DMS 273 treated with DMSO at 0.1 percent for 48 hours (cell line): ENCODE data around the gene ICAM2.
"Not testable (repeated sequence)": the region's sequence is repeated elsewhere in the genome, so short reads cannot be mapped to it uniquely, and the experiment has no call there.

Experiments used
- DNase-seq: peaks from one replicate; lab custom pipeline; 2025; lab: John Stamatoyannopoulos, UW

ICAM2 gene

DNA sequence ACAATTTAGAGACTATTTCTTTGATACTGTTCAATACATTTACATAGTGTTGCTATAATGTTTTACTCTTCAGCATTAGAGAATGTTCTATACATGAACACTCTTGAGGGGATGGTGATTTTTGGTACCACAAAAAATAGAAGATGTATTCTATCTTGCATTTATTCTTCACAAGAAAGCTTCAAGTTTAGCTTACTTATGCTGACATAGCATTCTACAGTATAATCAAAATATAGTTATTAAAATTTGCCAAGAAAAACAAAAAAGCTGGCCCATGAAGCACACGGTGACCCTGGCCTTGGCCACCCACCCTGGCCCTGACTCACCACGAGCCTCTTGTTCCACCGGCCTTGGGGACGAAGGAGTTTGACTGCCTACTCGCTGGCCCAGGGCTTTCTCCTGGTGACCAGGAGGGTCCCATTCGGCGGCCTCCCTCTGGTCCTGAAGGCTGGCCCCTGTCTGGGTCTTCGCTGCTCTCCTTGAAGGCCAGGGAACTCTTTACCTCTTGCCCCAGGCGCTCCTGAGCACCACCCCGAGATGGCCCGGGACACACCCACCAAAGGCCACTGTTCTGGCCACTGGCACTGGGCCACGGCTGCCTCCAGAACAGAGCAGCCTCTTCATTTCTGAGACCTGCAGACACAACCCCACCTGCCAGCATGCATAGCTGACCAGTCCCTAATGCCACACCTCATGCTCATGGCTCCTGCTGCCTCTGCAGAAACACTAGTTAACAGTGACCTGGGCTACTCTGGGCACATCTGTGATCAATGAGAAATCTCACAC lies 22.5 kb upstream of the ICAM2 start:
- no peak for DNase-seq

DNA sequence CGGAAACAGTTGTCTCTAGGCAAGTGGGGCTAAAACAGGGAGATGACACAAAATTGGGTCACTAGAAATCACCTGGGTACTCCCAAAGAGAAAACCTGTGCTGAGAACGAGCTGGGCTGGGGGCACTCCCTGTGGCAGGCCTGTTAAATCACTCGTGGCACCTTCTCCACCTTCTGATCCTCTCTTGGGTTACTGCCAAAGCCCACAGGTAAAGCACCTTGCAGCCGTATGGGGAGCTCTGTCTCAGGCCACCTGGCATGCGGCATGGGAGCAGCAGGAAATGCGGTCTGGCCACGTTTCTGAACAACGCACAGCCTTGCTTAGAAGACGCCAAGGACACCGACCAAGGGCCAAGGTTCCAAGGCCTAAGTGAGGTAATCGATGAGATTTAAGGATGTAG lies 21.5 kb upstream of the ICAM2 start:
- no peak for DNase-seq

DNA sequence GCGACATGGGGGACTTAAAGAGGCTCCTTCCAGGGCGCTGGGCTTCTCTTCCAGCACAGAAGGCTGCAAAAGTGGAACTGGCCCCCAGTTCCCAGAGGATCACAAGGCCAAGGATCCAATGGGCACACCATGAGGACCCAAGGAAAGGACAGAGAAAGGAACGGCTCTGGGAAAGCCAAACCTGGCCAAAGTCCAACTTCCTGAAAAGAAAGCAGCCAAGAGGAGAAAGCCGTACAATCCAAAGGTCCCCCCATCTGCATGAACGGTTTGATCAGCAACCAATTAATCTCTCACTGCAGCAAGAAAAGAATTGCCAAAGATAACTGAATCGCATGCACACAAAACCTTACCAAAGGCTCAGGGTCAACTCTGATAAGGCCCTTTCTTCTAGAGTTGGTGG lies 19.8 kb upstream of the ICAM2 start:
- no peak for DNase-seq

DNA sequence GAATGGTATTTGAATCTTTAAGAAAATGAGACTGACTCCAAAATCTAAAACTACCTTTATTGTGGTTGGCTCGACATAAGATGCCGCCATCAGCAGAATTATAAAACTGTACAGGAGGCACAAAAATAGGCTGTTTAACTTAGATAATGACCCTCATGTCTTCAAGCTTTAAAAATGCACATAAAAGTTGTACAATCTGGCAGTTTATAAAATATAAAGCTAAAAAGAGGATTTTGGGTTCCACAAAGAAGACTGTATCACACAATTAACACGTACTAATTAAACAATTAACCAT lies 18.6 kb upstream of the ICAM2 start:
- no peak for DNase-seq

DNA sequence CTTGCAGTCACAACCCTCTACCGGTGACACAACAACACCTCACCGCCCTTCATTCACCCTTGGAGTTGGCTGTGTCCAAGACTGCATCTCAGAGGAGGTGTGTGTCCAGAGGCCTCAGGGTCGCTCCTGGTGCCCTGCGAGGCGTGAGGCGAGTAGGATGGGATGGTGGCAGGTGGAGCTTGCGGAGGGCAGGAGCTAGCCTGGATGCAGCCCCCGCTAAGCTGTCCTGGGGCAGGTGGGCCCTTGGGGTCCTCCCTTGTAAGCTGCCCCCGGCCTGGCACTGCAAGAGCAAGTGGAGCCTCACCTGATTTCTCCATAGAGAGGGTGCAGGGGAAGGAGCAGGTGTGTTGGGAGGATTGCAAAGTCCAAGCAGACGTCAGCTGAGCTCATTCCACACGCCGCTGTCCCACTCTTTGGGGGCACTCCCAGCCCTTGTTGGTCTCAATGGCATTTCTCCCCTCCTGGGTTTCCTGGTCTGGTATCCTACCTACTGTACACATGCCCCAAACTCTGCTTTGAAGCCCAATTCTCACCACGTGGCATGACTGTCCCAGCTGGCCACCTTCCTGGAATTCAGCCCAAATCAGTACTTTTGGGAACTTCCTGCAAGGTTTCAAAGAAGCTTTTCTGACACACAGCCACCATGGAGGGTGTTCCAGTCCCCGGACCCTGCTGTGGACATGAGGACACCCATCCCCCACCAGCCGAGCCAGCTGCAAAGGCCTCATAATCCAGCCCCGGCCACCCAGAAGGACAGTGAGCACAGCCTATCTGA lies 18.1 kb upstream of the ICAM2 start:
- no peak for DNase-seq

DNA sequence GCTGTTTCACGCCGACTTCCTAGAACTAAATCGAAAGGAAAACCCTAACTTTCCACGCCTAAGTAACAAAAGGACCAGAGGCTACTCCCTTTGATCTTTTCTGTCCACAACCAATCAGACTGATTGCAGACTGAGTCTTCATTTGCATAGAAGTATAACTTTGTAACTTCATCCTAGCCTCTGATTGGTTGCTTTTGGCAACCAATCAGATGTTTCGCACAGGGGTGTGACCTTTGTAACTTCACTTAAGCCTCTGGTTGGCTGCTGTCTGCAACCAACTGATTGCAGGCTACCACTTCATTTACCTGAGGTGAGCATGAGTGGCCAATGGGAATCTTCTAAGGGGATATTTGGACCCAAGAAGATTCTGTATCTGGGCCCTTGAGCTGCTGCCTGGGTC lies 17.4 kb upstream of the ICAM2 start:
- DNase-seq: no peak

DNA sequence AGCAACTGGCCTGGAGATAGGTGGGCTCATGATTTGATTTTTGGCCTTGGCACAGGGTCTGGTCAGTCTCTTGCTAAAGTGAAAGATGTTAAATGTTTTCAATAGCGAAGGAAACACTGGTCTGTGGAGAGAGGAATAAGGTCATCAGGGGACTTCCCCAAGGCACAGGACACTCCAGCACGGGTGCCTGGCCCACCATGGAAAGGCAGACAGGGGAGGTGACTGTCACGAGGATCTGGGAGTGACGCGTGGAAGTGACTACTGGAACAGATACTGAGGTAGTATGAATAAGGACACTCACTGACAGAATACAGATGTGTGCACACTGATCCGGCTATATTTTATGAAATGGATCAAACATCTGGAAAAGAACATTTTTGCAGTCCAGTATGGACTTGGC lies 16.7 kb upstream of the ICAM2 start:
- DNase-seq: no peak

DNA sequence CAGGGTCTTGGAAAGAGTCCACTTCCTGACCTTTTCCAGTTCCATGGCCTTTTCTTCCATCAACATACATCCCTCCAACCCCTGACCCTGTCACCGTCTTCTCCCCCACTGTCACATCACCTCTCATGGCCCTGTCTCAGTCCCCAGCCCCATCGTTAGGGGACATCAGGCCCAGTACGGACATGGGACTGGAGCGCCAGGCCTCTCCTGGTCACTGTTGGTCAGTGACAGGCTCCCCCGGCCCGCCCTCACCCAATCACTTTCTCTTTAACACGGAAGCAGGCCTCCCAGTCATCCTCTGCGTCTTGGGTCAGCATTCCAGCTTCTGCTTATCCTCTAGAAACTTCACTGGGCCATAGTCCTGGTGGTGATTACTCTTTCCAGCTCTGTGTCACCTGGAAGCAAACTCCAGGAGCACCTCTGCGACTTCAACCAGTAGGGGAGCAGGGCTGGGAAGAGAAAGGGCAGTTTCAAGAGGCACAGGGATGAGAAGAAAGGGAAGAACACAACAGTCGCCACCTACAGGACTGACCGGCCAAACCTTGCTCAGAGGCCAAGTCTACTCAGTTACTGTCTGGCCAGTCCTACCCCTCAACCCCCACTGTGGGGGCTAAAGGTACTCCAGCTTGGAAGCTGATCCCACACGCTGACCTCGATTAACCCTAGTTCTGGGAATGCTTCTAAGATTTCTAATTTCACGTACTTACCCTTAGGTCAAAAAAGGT lies 15.9 kb upstream of the ICAM2 start:
- no peak for DNase-seq

DNA sequence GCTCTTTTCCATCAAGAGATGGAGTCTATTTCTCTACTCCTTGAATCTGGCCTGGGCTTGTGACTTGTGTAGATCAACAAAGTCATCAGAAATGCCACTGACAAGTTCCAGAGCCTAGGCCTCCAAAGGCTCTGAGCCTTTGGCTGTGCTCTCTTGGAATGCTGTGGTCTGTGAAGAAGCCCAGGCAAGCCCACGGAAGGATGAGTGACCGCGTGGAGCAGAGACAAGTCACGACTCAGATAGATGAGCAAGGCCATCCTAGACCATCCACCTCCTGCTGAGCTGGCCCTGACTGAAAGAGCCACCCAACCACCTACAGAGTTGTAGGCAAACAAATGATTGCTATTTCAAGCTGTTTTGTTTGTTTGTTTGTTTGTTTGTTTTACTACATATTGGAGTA lies 11.6 kb upstream of the ICAM2 start:
- DNase-seq: no peak

DNA sequence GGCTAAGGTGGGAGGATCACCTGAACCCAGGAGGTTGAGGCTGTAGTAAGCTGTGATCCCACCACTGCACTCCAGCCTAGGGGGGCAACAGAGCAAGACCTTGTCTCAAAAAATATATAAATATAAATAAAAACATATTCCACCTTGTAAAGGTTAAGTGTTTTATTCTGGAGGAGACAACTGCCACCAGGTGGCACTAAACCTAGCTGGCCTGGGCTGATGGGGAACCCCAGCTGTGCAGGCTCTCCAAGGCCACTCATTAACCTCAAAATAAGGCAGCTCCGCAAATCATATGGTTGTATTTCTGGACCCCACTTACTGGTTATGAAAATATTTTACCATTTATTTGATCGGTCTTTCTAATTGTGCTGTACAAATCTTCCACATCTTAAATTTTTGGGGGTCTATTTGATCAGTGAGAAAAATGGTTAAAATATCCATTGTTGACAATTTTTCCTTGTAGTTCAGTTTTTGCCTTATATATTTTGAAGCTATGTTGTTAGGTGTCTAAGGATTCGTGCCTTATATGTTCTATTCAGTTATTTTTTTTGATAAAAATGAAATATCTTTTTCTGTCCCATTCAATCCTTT lies 8.5 kb upstream of the ICAM2 start:
- DNase-seq: peak; percentile 4

DNA sequence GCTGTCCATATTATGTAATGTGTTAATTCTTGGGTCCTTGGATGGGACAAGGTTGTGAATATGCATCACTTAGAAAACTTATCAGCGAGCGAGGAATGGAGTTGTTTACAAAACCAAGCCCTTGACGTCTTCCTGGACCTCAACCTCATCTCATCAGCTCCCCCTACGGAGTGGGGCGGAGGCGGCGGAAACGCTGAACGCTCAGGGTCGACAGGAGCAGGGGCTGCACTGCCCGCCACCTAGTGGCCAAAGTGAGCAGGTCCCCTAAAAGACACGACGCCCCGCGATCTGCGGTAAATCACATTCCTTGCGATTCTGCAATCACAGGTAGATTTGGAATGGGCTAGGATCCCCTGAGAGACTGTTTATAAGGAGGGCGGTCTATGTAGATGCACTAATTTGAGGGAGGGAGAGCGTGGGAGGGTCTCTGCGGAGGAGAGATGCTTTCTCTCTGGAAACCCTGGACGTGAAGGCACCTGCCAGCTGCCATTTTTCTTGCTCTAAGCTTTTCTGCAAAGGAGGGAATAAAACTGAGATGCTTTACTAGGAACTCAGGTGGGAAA lies 5.4 kb upstream of the ICAM2 start:
- DNase-seq: peak; percentile 4

DNA sequence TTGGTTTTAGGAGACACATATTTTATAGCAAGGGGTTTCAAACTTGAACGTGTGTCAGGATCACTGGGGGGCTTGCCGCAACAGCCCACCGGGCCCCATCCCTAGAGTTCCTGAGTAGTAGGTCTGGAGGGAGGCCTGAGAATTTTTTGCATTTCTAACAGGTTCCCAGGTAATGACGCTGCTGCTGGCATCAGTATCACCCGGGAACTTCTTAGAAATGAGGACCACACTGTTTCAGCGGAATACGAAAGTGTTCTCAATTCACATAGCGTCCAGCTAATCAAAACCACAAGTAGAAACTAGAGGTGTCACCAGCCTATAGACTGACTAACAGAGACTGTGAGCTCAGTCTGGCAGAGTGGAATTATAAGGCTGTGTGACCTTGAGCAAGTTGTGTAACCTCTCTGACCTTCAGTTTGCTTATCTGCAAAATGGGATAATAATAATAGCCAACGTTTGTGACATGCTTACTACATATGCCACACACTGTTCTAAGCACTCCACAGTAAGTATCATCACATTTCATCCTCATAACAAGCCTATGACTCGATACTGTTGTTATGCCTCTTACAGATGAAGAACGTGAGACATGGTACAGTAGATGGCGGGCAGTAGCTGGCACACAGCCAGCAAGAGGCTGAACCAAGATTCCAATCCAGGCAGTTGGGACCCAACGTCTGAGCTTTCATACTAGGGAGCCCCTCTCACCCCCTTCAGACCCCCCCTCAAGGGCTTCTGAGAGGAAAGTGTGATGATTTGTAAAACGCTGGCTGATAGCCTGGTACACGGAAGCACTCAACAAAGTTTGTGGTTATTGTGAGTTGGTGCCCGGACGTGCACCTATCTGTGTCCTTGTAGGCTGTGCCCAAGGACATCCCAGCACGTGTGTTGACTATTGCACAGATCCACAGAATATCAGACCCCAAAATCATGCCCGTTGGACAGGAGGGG lies 4.6 kb upstream of the ICAM2 start:
- no peak for DNase-seq

DNA sequence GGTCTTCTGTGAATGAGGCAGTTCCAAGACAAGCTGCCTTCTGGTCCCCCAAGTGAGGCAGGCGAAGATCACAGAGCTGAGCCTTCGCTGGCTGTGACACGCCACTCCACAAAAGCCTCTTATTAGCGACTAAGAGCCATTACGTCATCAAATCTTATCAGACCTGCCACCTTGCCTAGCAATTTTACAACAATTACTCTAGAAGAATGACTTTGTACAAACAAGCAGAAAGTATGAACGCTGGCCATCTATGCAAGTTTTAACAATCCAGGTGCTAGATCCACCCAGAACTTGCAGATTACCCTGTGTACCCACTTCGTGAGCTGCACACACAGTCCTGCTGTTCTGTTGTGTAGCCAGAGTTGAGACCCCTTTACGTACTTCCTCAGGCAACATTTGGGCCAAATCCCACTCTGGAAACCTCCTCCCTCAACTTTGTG lies 3.8 kb upstream of the ICAM2 start:
- DNase-seq: no peak

DNA sequence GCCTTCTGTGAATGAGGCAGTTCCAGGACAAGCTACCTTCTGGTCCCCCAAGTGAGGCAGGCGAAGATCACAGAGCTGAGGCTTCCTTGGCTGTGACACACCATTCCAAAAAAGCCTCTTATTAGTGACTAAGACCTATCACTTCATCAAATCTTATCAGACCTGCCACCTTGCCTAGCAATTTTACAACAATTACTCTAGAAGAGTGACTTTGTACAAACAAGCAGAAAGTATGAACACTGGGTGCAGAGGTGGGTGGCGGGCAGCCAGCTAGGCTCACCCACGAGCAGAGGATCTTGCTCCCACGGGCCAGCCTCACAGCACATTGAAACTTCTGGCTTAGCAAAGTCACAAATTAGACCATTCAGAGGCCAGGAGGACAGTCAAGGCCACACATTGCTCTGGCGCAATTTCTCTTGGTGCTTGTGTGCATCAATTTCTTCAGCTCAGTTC lies 2.2 kb upstream of the ICAM2 start:
- DNase-seq: no peak

DNA sequence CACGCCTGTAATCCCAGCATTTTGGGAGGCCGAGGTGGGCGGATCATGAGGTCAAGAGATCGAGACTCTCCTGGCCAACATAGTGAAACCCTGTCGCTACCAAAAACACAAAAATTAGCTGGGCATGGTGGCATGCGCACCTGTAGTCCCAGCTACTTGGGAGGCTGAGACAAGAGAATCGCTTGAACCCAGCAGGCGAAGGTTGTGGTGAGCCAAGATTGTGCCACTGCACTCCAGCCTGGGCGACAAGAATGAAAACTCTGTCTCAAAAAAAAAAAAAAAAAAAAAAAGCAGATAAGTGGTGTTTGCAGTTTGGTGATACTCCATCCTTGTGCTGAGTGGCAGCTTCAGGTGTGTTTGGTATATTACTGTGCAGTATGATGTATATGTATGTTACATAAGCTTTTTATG lies 877 bp downstream of the ICAM2 start:
- not testable (repeated sequence) for DNase-seq

DNA sequence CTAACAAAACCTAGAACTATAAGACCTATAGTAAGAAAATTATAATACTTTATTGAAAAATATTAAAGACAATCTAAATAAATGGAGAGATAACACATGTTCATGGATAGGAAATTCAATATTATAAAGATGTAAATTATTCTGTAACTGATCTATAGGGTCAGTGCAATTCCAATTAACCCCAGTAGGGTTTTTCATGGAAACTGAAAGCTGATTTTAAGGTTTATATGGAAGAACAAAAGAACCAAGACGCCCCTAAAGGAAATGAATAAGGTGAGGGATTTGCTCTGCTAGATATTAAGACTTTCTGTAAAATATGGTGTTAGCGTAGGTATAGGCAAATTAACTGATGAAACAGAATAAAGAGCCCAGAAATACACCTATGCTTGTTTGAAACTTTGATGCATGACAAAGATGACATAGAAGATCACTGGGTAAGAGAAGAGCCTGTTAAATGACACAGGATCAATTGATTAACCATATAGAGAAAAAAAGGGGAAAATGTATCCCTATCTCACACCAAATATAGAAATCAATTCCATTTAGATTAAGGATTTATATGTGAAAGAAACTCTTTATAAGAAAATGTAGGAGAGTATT lies 3.0 kb downstream of the ICAM2 start:
- DNase-seq: no peak

DNA sequence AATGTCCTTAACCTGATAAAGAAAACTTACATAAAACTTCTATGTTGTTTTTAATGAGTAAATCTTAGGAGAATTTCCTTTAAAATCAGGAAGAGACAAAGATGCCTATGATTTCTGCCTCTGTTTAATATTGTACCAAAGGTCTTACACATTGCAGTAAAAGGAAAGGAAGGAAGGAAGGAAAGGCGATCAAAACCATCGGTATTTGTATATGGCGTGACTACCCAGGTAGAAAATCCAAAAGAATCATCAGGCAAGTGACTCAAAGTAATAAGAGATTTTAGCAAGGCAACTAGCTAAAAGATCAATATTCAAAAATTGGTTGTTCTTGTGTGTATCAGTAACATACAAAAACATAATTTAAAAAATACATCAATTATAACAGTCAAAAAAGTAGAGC lies 3.5 kb downstream of the ICAM2 start:
- no peak for DNase-seq

DNA sequence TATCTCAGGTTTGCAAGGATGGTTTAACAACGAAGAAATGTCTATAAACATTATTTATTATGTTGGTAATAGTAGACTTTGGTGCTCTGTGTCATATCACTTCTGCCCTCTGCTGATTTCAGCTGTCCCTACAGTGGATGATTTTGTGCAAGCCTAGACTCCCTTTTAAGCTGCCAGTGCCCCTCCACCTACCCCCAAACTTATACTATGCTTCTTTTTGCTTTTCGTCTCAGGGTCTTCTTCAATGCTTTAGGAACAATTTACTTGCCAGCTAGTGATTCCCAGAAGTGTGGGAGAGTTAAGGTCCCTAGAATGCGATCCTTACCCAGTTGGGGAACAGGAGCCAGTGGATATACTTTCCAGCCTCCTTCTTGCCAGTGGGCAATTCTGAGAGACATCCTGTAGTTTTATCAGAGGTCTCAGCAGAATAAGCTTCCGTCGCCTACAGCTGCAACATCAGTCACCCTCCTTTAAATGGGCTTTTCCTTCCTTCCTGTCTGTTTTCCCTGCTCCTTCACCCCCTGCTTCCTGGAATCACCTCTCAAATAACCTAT lies 4.1 kb downstream of the ICAM2 start:
- no peak for DNase-seq

DNA sequence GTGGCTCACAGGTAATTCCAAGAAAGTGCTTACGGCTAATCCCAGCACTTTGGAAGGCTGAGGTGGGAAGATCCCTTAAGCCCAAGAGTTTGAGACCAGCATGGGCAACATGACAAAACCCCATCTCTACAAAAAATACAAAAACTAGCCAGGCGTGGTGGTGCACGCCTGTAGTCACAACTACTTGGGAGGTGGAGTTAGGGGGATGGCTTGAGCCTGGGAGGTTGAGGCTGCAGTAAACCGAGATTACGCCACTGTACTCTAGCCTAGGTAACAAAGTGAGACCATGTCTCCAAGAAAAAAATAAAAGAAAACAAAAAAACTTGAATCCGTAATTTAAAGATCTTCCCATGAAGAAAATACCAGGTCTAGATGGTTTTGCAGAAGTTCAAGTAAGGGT lies 5.0 kb downstream of the ICAM2 start:
- no peak for DNase-seq
